NCI-H2107 (cell line): ENCODE data around the gene CBL.

Experiments used
- DNase-seq: peaks from one replicate; lab custom pipeline; 2025; lab: John Stamatoyannopoulos, UW

Gene CBL

DNA sequence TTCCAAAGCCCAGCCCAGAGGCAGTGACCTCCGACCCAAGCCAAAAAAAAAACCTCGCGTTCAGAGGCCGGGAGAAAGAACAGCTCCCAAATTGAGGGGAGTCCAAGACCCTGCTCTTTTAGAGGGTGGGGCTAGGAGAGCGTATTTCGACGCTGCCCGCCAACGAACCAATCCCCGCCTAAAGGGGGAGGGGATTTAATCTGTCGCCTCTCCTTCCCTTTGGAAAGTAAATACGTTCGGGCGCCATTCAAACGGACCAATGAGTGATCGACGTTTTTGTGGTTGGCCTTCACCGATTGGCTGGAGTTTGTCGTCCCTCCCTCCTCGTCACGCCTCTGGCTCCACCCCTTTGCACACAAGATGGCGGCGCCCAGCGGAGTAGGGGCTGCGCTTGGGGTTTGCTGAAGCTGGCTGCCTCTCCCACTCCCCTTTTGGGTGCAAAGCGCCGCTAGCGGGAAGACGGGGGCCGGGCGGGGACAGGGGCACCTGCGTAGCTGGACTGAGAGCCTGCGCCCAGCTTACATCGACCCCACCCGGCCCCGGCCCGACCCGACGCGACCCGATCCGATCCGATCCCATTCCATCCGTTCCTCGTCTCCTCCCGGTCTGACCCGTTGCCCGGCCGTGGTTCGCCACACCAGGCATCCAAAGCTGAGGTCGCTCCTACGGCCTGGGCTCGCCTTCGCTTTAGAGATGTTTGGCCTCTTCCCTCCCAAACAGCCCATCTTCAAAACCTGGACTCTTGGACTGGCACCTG lies 128.2 kb downstream of the CBL start, which contains the start of gene RNF26:
TSS of gene RNF26 (plus strand) at position 354 of the 757 bp plus-strand sequence. CDS start 596 bp downstream, outside the sequence.
- DNase-seq: peak; percentile 92

GRCh38 chr11:119335091-119335654 lies 129.0 kb downstream of the CBL start:
- no peak for DNase-seq

GRCh38 chr11:119335655-119336543 lies 129.8 kb downstream of the CBL start:
- DNase-seq: no peak

- DNase-seq: no peak
Measured at GRCh38 chr11:119336744-119337469, 130.8 kb downstream of the CBL start.

- DNase-seq: no peak
Measured at GRCh38 chr11:119337581-119338317, 131.6 kb downstream of the CBL start.

- DNase-seq: peak; percentile 58
Measured at GRCh38 chr11:119338318-119338890, 132.3 kb downstream of the CBL start.

GRCh38 chr11:119338965-119339588 lies 132.9 kb downstream of the CBL start:
- no peak for DNase-seq

DNA sequence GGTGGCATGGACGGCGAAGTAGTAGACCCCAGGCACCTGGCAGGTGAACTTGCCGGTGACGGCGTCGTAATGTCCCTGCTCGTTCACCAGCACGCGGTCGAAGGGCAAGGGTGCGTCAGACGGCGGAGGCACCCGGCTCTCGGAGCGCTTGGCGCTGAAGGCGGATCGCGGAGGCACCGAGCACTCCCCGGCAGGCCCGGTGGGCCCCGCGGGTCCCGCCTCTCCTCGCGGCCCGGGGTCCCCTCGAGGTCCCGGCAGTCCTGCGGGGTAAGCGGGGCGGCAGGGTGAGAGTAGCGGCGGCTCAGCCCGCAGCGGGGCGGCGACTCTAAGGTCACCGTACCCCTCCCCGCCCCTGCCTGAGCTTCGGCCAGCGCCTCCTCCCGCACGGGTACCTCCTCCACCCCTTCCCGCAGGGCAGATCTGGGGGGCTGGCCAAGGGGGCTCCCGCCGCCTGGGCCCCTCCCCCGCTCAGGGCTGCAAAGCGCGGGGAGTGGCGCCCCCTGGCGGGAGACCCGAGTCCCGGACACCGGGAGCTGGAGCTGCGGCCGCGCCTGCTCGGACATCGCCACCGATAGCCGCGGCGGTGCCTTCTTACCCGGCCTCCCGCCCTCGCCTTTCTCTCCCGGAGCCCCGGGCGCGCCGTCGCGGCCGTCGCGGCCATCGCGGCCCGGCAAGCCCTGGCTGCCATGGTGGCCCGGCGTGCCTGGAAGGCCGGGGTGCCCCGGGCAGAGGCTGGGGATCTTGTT lies 133.6 kb downstream of the CBL start:
- DNase-seq: no peak

- no peak for DNase-seq
Measured at GRCh38 chr11:119340335-119341221, 134.4 kb downstream of the CBL start, which contains the start of gene C1QTNF5. Gene C1QTNF5 (minus strand): TSS chr11:119340883. CDS start chr11:119340397, 486 bp downstream.

- DNase-seq: no peak
Measured at GRCh38 chr11:119341222-119342022, 135.3 kb downstream of the CBL start.

- no peak for DNase-seq
Measured at GRCh38 chr11:119342023-119342300, 135.8 kb downstream of the CBL start.

DNA sequence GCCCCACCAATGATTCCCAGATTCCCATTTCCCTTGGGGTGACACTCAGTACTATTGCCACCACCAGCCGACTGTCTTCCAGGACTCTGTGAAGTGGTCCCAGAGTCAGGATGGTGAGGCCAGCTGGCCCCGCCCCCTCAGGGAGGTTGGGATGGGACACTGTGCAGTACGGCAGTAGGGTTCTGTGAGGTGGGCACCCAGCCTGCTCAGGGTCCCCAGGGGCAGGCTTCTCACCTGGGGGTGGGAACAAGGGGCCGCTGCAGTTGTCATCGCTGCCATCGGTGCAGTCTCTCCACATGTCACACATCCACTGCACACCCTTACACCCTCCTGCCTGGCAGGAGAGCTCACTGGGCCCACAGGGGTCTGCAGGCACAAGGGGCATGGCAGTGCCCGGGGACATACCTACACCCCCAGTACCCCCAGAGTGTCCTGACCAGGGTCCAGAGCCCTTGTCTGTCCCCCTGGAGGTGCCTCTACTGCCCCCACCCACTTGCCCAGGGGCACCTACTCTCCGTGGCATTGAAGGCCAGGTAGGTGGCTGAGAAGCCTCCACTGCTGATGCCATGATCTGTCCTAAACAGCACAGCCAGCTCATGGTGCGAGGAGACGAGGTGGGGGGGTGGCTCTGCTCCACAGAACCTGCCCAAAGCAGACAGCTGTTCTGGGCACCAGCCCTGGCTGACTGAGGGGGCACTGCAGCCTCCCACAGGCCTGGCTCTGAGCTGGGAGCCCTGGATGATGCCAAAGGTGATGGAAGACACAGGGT lies 136.4 kb downstream of the CBL start:
- no peak for DNase-seq

- DNase-seq: no peak
Measured at GRCh38 chr11:119343726-119344125, 137.6 kb downstream of the CBL start.

DNA sequence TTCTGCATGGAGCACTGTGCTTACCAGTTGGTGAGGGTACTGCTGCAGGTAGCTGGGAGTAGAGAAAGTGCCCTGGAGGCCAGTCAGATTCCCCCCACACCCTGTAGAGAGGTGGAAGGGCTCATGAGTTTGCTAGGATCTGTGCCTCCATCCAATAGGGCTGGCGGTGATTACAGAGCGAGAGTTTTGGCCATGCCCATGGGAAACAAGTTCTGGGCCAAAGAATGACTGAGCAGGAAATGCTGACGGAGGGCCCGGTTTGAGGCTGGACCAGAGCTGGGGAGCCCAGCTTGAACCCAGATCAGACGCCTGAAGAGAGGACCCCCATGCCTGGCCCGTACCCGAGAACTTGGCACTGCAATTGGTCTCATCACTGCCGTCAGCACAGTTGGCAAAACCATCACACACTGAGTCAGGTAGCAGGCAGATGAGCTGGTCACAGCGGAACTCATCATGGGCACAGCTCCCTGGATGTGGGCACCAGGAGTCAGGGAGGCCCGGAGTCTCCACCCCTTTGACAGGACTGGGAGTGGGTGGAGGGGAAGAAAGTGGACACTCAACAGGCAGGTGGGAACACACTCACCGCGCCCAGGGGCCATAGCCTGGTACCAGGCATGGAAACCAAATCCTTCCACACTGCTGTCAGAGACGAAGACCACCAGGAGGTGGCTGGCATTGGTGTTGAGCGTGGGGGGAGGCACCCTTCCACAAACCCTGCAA lies 138.3 kb downstream of the CBL start:
- no peak for DNase-seq

- DNase-seq: no peak
Measured at GRCh38 chr11:119345685-119346084, 139.5 kb downstream of the CBL start.

- DNase-seq: no peak
Measured at GRCh38 chr11:119346605-119347004, 140.5 kb downstream of the CBL start, which contains the start of gene MFRP. Gene MFRP (minus strand): TSS chr11:119346705. CDS start chr11:119346513, 192 bp downstream.
